NCI-H524 (cell line): ENCODE data around the gene CLCN1.

Experiments used
- DNase-seq, 2 experiments: peaks; one replicate each; lab custom pipeline; 2025; lab: John Stamatoyannopoulos, UW

CLCN1 gene

GRCh38 chr7:143396625-143397556 is 81.0 kb downstream of the CLCN1 start:
- no peak for DNase-seq

GRCh38 chr7:143397710-143398530 is 82.0 kb downstream of the CLCN1 start:
- no peak for DNase-seq

- no peak for DNase-seq
Observed at GRCh38 chr7:143398616-143399015, 82.7 kb downstream of the CLCN1 start.

- DNase-seq = no peak
Observed at GRCh38 chr7:143399151-143399550, 83.2 kb downstream of the CLCN1 start.

GRCh38 chr7:143399642-143400041 is 83.7 kb downstream of the CLCN1 start:
- DNase-seq = no peak

DNA sequence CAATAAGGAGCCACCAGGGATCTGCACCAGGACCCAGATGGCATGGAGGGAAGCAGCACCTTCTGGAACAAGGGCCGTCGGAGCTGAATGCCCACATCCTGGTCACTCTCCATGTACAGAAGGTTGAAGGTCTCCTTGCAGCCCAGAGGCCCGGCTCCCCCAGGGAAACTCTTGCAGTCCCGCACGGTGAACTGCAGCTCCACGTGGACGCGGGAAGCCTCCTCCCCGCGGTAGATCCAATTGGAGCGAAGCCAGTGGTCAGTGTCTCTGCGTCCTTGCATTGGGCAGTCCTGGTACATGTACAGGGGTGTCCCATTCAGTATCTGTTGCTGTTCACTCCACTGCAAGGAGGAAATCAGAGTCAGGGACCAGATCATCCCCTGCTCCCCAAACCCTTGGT is 85.4 kb downstream of the CLCN1 start:
- no peak for DNase-seq
